Nephron (organoid): ENCODE results near the gene SORCS2.

ENCODE experiments used
- H3K27ac Mint-ChIP-seq, 3 experiments: 2 replicates each; pipeline ENCODE4 v1.8.0; 2020; ENCODE audit warnings: mixed read lengths in 3 of 3, mild to moderate bottlenecking in 2 of 3, moderate library complexity in 1 of 3
- H3K27me3 Mint-ChIP-seq: 2 replicates; pipeline ENCODE4 v1.8.0; 2021; ENCODE audit warnings: low read depth, mild to moderate bottlenecking, moderate library complexity, mixed read lengths
- H3K36me3 Mint-ChIP-seq: 2 replicates; pipeline ENCODE4 v1.8.0; 2020; ENCODE audit warnings: low read depth, mixed read lengths
- H3K4me1 Mint-ChIP-seq: 2 replicates; pipeline ENCODE4 v1.8.0; 2020; ENCODE audit warnings: mixed read lengths
- H3K4me3 Mint-ChIP-seq, 3 experiments: 2 replicates each; pipeline ENCODE4 v1.8.0; 2020; ENCODE audit warnings: mild to moderate bottlenecking in 3 of 3, mixed read lengths in 3 of 3, moderate library complexity in 2 of 3
- H3K9me3 Mint-ChIP-seq: 2 replicates; pipeline ENCODE4 v1.8.0; 2020; ENCODE audit warnings: mixed read lengths
- TF ChIP-seq, protein P1 (sequence below), 3 experiments: fragments of 200-600 bp; sonication (generic); IDR thresholded peaks; one replicate each; pipeline ENCODE4 v1.5.0; 2021; ENCODE audit warnings: antibody characterized with exemption in 3 of 3; ENCODE audit not compliant: unreplicated experiment in 3 of 3

Gene SORCS2

DNA sequence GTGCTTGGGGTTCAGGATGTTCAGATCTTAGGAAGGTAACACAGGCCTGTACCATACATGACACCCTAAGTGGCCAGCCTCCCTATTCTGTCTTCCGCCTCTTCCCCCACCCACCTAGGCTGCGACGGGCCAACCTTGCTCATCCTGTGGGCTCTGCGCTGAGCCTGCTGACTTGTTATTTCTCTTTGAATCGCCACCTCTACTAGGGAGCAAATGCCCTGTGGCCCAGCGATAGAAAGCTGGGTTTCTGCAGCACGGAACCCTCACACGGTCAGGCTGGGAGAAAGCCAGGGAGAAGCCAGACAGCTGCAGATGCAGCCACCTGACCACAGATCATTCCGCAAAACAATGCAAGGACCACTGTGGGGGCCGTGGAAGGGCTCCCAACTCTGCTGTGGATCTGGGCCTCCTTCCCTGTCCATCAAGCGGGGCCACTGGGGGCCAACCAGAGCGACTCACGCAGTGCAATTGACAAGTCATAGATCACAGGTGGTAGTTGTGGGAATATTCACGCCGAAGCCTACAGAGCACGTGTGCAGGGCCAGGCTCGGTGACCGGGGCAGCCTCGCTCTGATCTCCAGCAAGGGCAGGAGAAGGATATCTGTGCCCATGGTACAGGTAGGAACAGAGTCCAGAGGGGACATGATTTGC lies 519.8 kb downstream of the SORCS2 start:
- Mint-ChIP-seq H3K9me3 (peaks cover 3% of the 10 kb centered on the region), H3K4me1 (peaks cover 21% of the 10 kb centered on the region), H3K27me3 (peaks cover 12% of the 10 kb centered on the region), H3K4me3 (no peak overlapping the region), H3K27ac (no peak overlapping the region), H3K36me3 (peaks cover 18% of the 10 kb centered on the region)
- TF ChIP-seq, protein P1, sequence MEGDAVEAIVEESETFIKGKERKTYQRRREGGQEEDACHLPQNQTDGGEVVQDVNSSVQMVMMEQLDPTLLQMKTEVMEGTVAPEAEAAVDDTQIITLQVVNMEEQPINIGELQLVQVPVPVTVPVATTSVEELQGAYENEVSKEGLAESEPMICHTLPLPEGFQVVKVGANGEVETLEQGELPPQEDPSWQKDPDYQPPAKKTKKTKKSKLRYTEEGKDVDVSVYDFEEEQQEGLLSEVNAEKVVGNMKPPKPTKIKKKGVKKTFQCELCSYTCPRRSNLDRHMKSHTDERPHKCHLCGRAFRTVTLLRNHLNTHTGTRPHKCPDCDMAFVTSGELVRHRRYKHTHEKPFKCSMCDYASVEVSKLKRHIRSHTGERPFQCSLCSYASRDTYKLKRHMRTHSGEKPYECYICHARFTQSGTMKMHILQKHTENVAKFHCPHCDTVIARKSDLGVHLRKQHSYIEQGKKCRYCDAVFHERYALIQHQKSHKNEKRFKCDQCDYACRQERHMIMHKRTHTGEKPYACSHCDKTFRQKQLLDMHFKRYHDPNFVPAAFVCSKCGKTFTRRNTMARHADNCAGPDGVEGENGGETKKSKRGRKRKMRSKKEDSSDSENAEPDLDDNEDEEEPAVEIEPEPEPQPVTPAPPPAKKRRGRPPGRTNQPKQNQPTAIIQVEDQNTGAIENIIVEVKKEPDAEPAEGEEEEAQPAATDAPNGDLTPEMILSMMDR (IDR thresholded peaks at IDR 0.05; ENCODE audit: unreplicated experiment in 3 of 3) = no peak

DNA sequence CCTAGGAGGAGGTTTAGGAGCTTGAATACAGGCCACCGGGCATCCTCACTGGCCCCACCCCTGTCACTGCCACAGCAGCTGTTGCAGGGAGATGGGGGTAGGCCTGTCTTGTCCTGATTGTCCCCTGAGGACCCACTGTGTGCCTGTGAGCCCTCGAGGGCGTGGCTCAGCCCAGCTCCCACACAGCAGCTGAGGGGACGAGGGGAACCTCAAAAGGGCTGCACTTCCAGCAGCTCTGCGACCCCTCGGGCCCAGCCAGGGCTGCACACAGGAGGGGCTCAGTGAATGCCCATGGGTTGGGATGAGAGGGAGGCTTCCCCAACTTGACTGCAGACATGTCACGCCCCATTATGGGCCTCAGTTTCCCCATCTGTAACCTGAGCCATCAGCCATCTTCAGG lies 521.4 kb downstream of the SORCS2 start:
- TF ChIP-seq, protein P1 (IDR thresholded peaks at IDR 0.05; ENCODE audit: unreplicated experiment in 3 of 3) = no peak
- Mint-ChIP-seq H3K36me3 (peaks cover 18% of the 10 kb centered on the region), H3K4me3 (no peak overlapping the region), H3K27me3 (peaks cover 18% of the 10 kb centered on the region), H3K4me1 (peaks cover 30% of the 10 kb centered on the region), H3K27ac (no peak overlapping the region), H3K9me3 (peaks cover 3% of the 10 kb centered on the region)

DNA sequence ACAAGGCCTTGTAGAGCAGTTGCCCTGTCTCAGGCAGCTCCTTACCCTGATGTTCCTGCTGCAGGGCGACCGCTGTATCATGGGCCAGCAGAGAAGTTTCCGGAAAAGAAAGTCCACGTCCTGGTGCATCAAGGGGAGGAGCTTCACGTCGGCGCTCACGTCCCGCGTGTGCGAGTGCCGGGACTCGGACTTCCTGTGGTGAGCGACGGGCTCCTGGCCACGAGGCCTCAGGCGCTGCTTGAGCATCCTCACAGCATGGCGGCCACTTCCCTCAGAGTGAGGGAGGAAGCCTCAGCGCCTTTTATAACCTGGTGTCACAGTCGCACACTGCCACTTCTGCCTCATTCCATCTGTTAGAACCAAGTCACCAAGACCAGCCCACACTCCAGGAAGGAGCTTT lies 521.8 kb downstream of the SORCS2 start:
- Mint-ChIP-seq H3K27ac (no peak overlapping the region), H3K36me3 (peaks cover 18% of the 10 kb centered on the region), H3K9me3 (peaks cover 3% of the 10 kb centered on the region), H3K4me3 (no peak overlapping the region), H3K4me1 (peaks cover 31% of the 10 kb centered on the region), H3K27me3 (peaks cover 18% of the 10 kb centered on the region)
- TF ChIP-seq, protein P1 (IDR thresholded peaks at IDR 0.05; ENCODE audit: unreplicated experiment in 3 of 3) = no peak

DNA sequence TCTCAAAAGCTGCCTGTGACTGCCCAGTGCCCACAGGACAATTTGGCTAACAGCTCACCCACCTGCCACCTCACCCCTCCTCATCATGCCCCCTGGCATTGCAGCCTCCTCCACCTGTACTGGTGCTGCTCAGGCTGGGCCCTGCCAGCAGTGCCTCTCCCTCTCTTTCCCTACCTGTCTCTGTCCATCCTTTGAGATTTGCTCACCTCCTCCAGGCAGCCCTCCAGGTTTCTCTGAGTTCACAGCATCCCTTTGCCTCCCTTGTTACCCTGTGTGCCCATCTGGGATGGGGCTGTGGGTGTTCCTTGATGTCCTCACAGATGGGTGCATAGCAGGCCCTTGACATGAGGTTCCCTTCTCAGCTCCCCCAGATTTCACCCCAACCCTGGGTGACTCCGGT lies 522.4 kb downstream of the SORCS2 start:
- no peak overlapping the region for H3K27ac Mint-ChIP-seq
- peaks cover 33% of the 10 kb centered on the region for H3K4me1 Mint-ChIP-seq
- peaks cover 3% of the 10 kb centered on the region for H3K9me3 Mint-ChIP-seq
- no peak overlapping the region for H3K4me3 Mint-ChIP-seq
- TF ChIP-seq, protein P1 (IDR thresholded peaks at IDR 0.05; ENCODE audit: unreplicated experiment in 3 of 3) = no peak
- peaks cover 17% of the 10 kb centered on the region for H3K27me3 Mint-ChIP-seq
- H3K36me3 Mint-ChIP-seq = peaks cover 18% of the 10 kb centered on the region

DNA sequence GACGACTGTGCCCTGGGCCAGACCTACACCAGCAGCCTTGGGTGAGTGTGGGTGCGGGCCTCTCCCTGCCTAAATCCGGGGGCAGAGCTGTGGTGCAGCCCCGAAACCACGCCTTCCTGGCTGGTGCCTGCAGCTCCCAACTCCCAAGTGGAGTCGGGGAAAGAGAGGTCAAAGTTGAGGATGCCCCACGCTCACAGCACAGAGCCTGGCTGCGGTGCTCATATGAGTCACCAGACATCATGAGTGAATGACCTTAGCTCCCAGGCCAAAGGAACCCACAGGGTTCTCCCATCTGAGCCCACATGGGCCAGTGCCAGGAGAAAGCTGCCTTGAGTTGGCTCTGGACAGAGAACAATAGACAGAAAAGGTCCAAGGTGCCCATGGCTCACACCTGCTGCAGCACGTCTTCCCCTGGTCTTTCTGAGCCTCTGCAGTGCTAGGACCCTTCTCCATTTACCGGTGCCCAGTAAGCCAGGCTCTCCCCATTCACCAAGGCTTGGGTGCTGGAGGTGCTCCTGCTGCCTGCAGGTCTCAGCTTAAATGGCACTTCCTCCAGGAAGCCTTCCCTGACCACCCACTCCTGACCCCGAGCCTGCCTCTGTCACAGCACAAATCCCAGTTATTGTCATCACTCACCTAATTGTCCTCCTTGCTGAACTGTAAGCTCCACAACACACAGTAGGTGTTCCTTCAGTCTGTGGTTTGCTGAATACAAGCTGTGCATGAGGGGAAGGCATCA lies 523.1 kb downstream of the SORCS2 start:
- peaks cover 18% of the 10 kb centered on the region for H3K36me3 Mint-ChIP-seq
- H3K27me3 Mint-ChIP-seq = peaks cover 24% of the 10 kb centered on the region
- H3K4me3 Mint-ChIP-seq = no peak overlapping the region
- peaks cover 3% of the 10 kb centered on the region for H3K9me3 Mint-ChIP-seq
- peaks cover 32% of the 10 kb centered on the region for H3K4me1 Mint-ChIP-seq
- TF ChIP-seq, protein P1 (IDR thresholded peaks at IDR 0.05; ENCODE audit: unreplicated experiment in 3 of 3) = no peak
- H3K27ac Mint-ChIP-seq = no peak overlapping the region
